ENCODE data around the gene PIGV.
"Not testable (repeated sequence)": the region's sequence is repeated elsewhere in the genome, so short reads cannot be mapped to it uniquely, and the experiment has no call there.

PIGV gene

DNA sequence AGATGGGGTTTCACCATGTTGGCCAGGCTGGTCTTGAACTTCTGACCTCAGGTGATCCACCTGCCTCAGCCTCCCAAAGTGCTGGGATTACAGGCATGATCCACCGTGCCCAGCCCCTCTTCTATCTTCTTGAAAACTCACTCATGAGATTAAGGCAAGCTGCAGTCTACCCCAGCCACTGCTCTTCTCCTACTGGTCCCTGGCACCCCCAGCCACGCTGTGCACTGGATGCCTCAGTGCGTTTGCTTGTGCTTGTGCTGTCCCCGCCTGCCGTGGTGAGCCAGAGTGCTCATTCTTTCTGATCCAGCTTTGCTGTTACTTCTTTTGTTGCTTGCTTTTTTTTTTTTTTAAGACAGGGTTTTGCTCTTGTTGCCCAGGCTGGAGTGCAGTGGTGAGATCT, 49.9 kb downstream of the PIGV start:
- H3K9ac ChIP-seq (ENCODE audit: low read length); H3K27me3 ChIP-seq (replicated peaks; ENCODE audit: control insufficient read depth, insufficient read depth, low read length); H3K9me3 ChIP-seq (ENCODE audit: control insufficient read depth, low read length); H3K4me3 ChIP-seq (ENCODE audit: low read length); DNase-seq (ENCODE audit: low read depth); H3K4me1 ChIP-seq (ENCODE audit: control insufficient read depth, insufficient read depth, low read length): not testable (repeated sequence)
- H3K36me3 ChIP-seq (ENCODE audit: control insufficient read depth, insufficient read depth, low read length, severe bottlenecking) = peaks cover 69% of the 10 kb centered on the region

DNA sequence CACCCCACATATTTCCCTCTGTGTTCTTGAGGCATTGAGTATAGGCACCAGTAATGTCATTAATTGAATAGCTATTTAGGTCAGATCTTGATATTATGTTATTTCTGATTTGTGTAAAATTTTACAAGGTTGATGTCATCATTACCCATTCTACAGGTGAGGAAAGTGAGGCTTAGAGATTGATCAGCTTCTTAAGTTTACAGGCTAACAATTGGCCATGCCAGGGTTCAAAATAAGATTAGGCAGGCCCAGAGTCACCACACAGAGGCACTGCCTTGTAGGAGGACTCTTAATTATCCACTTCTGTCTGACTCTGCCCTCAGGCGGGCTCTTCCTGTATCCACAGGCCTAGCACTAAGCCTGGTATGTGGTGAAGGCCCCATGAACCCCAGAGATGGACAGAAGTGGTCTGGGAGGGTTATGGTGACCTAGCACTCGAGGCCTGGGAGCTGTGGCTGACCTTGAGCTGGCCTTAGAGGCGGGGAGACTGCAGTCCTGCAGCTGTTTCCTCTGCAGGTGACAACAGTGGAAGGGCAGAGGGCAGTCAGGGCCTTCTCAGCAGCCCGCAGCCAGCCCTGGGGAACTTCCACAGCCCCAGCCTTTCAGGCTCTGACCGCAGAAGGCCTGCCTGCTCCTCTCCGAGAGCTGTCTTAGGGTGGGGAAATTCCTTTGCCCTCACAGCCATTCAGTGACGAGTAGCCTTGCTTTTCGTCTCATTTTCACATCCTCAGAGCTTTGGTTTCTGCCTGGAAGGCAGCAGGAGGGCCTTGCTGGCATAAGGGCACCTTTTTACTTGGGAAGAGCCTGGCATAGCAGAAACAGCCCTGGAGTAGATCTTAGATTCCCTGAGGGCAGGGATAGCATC, 51.0 kb downstream of the PIGV start:
- Histone ChIP-seq H3K4me3 (ENCODE audit: low read length) (no peak overlapping the region), H3K9me3 (ENCODE audit: control insufficient read depth, low read length) (no peaks in the 10 kb centered on the region), H3K4me1 (ENCODE audit: control insufficient read depth, insufficient read depth, low read length) (no peaks in the 10 kb centered on the region), H3K36me3 (ENCODE audit: control insufficient read depth, insufficient read depth, low read length, severe bottlenecking) (peaks cover 60% of the 10 kb centered on the region), H3K9ac (ENCODE audit: low read length) (no peak overlapping the region), H3K27me3 (replicated peaks; ENCODE audit: control insufficient read depth, insufficient read depth, low read length) (no peaks in the 10 kb centered on the region)
- DNase-seq (ENCODE audit: low read depth) = no peak

DNA sequence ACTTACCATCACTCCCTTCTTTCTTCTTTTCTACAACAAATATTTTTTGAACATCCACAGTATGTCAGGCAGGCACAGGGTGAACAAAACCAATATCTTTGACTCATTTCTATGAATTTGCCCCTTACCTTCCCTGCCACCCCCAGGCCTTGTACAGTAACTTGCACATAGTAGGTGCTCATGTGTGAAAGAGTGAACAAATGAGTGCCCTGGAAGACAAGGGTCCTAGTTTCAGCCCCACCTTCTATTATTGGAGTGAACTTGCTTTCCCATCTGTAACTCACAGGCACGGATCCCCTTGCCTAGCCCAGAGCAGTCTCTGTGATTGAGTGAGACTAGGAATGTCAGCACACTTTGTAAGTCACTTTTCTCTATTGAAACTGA, 51.6 kb downstream of the PIGV start:
- no peak for DNase-seq (ENCODE audit: low read depth)
- H3K4me1 ChIP-seq (ENCODE audit: control insufficient read depth, insufficient read depth, low read length) = peaks cover under 1% of the 10 kb centered on the region
- H3K9ac ChIP-seq (ENCODE audit: low read length) = no peak overlapping the region
- H3K36me3 ChIP-seq (ENCODE audit: control insufficient read depth, insufficient read depth, low read length, severe bottlenecking) = peaks cover 54% of the 10 kb centered on the region
- no peaks in the 10 kb centered on the region for H3K9me3 ChIP-seq (ENCODE audit: control insufficient read depth, low read length)
- H3K27me3 ChIP-seq (replicated peaks; ENCODE audit: control insufficient read depth, insufficient read depth, low read length) = no peaks in the 10 kb centered on the region
- H3K4me3 ChIP-seq (ENCODE audit: low read length) = no peak overlapping the region

DNA sequence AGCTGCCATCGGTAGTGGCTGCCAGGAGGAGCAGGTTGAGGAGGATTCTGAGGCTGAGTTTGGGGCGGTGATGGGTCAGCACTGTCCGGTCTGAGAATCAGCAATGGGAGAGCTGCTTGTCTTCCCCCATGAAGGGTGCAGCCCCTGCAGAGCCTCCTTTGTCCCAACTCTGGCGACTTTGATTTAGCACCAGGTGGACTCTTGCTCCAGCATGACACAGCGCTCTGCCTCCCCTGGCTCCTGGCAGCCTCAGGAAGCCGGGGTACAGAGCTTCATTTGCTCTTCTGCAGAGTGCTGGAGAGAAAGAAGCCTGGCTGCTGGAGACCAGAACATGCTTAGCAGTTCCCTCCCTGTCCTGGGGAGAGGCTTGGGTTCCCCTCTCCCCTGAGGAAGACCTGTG, 52.0 kb downstream of the PIGV start:
- H3K4me3 ChIP-seq (ENCODE audit: low read length) = no peak overlapping the region
- no peak for DNase-seq (ENCODE audit: low read depth)
- peaks cover 5% of the 10 kb centered on the region for H3K4me1 ChIP-seq (ENCODE audit: control insufficient read depth, insufficient read depth, low read length)
- H3K9me3 ChIP-seq (ENCODE audit: control insufficient read depth, low read length) = no peaks in the 10 kb centered on the region
- H3K9ac ChIP-seq (ENCODE audit: low read length) = no peak overlapping the region
- H3K27me3 ChIP-seq (replicated peaks; ENCODE audit: control insufficient read depth, insufficient read depth, low read length) = no peaks in the 10 kb centered on the region
- peaks cover 49% of the 10 kb centered on the region for H3K36me3 ChIP-seq (ENCODE audit: control insufficient read depth, insufficient read depth, low read length, severe bottlenecking)

DNA sequence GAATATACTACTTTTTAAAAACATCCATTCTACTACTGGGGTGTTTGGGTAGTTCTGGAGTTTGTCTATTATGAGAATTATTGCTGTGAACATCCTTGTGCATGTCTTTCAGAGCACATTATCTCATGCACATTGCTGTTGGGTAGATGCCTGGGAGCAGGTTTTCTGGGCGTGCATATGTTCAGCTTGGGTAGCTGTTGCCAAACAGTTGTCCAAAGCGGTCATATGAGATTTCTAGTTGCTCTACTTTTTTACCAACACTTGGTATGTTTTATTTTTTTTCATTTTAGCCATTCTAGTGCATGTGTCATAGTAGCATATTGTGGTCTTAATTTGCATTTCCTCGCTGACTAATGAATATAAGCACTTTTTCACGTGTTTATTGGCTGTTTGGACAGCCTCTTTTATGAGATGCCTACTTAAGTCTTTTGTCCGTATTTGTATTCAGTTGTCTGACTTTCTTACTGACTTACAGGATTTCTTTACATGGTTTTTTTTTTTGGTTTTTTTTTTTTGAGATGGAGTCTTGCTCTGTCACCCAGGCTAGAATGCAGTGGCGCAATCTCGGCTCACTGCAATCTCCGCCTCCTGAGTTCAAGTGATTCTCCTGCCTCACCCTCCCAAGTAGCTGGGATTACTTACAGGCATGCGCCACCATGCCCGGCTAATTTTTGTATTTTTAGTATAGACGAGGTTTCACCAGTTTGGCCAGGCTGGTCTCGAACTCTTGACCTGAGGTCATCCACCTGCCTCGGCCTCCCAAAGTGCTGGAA, 56.9 kb downstream of the PIGV start:
- peaks cover 17% of the 10 kb centered on the region for H3K4me1 ChIP-seq (ENCODE audit: control insufficient read depth, insufficient read depth, low read length)
- H3K9me3 ChIP-seq (ENCODE audit: control insufficient read depth, low read length) = no peaks in the 10 kb centered on the region
- no peaks in the 10 kb centered on the region for H3K27me3 ChIP-seq (replicated peaks; ENCODE audit: control insufficient read depth, insufficient read depth, low read length)
- DNase-seq (ENCODE audit: low read depth) = no peak
- H3K9ac ChIP-seq (ENCODE audit: low read length) = no peak overlapping the region
- no peak overlapping the region for H3K4me3 ChIP-seq (ENCODE audit: low read length)
- peaks cover 39% of the 10 kb centered on the region for H3K36me3 ChIP-seq (ENCODE audit: control insufficient read depth, insufficient read depth, low read length, severe bottlenecking)

DNA sequence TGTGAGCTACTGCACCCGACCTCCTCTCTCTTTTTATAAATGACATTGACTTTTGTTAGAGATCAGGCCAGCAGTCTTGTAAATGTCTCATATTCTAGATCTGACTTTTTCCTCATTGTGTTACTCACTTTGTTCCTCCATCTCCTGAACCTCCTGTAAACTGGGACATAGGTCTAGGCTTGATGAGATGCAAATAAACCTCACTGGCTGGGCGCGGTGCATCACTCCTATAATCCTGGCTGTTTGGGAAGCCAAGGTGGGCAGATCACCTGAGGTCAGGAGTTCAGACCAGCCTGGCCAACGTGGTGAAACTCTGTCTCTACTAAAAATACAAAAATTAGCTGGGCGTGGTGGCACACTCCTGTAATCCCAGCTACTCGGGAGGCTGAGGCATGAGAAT, 60.1 kb downstream of the PIGV start:
- H3K27me3 ChIP-seq (replicated peaks; ENCODE audit: control insufficient read depth, insufficient read depth, low read length); DNase-seq (ENCODE audit: low read depth); H3K9me3 ChIP-seq (ENCODE audit: control insufficient read depth, low read length); H3K4me3 ChIP-seq (ENCODE audit: low read length); H3K9ac ChIP-seq (ENCODE audit: low read length): not testable (repeated sequence)
- Histone ChIP-seq H3K36me3 (ENCODE audit: control insufficient read depth, insufficient read depth, low read length, severe bottlenecking) (peaks cover 51% of the 10 kb centered on the region), H3K4me1 (ENCODE audit: control insufficient read depth, insufficient read depth, low read length) (peaks cover 18% of the 10 kb centered on the region)
